COR-L47 (cell line): ENCODE data around the gene MIER1.

Experiments used
- DNase-seq: peaks from one replicate; lab custom pipeline; 2025; lab: John Stamatoyannopoulos, UW

MIER1 gene

DNA sequence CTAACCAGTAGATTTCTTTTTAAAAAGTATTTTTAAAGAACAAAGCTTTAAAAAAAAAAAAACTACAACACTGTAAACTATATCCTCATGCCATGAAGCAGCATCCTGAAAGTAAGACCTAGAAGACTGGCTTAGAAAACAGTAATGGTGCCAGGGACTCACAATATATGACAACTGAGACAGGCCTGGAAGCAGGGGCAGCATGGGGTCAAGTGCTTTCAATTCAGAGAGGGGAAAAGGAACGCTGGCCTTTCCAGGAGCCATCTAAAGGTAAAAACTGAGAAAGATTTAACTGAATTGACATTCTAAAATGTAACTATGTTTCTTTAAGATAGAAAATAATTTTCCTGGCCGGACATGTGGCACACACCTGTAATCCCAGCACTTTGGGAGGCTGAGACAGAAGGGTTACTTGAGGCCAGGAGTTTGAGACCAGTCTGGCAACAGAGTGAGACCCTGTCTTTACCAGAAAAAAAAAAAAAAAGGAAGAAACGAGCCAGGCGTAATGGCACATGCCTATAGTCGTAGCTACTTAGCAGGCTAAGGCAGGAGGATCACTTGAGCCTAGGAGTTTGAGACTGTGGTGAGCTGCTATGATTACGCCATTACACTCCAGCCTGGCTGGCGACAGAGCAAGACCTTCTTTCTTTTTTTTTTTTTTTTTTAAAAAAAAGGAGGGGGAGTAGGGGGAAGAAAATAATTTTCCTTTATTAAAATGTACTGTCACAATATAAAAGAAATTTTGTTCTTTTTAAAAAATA is 75.0 kb downstream of the MIER1 start:
- DNase-seq, result no peak

DNA sequence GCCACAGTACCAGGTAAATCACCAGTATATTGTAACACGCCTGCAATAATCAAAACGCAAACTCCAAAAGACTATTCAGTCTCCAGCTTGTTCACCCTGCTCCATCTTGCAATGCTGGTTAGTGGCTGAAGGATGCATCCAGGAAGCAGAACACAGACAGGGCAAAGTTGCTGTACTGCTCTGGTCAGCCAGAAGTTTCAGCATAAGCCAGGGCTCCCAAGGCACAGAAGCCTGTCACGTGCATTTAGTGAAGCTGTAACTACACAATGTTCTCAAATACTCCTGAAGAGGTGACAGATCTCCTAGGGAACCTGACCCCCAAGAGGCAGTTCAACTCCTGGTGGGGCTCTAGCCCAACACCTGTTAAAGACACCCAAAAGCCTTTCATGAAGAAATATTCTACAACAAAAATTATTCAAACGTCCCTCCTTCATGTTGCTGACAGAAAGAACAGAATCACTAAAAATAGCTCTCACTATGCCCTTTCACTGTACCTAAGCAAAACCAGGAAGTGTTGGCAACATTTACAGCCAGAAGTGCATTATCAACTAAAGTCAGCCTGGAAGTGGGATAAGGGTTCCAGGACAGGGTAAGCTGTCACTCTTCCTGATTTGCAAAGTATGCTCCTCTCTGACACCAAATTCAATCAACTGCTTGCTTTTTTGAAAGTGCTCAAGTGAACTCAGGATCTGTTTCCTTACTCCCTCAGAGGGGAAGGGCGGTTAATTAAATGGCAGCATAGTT is 77.1 kb downstream of the MIER1 start:
- DNase-seq, result no peak

DNA sequence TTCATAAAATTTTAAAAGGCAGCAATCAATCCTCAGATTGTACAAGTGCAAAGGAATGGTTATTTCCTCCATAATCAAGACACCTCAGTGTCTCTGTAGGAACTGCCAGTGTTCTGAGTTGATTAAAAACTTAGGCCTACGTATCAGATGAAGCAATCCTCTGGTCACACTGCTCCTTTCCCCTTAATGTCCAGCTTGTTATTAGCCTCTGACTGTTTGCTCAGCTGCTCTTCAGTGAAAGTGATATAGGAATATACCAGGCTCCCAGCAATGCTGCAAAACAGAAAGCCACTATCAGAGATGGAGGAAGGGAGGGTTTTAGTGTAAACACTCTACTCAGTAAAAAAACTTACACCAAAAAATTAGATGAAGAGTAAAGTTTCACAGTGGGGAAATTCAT is 79.4 kb downstream of the MIER1 start:
- DNase-seq, result peak; percentile 51

DNA sequence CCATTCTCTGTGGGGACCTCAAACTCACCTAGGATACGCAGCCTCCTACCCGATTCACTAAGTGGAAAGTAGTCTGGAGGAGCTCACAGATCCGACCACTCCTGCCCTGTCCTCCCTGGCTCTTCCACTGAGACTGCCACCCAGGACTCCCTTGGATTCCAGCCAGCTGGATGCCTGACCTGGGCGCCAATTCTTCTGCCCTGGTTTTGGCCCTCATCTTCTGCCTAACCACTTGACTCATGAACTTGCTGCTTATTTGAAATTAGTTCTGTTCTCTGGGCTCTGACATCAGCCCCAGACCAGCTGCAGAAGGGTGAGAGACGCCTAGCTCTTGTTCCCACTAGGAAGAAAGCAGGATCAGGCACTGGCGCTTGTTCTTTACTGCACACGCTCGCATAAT is 80.3 kb downstream of the MIER1 start:
- no peak for DNase-seq

DNA sequence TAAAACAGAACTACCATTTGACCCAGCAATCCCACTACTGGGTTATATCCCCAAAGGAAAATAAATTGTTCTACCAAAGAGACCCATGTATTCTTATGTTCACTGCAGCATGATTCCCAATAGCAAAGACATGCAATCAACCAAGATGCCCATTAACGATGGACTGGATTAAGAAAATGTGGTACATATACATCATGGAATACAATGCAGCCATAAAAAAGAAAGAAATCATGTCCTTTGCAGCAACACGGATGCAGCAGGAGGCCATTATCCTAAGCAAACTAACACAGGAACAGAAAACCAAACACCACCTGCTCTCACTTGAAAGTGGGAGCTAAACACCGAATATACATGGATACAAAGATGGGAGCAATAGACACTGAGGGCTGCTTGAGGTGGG is 85.0 kb downstream of the MIER1 start:
- DNase-seq, result no peak

DNA sequence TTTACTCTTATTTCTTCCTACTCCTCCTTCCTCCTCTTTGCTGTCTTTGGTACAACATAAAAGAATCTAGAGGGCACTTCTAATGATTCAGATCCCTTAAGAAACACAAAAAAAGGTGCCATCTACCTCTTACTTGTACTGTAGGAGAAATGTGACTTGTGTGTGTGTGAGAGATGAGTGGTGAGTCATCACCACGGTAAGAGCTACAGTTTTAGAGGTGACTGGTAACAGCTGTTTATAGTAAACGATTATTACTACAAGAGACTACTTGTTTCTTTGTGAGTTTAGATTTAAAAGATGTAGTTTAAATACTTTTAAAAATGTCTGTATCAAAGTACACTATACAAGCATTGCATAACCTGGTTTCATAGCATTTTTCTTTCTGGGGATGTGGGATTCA is 88.8 kb downstream of the MIER1 start:
- no peak for DNase-seq

DNA sequence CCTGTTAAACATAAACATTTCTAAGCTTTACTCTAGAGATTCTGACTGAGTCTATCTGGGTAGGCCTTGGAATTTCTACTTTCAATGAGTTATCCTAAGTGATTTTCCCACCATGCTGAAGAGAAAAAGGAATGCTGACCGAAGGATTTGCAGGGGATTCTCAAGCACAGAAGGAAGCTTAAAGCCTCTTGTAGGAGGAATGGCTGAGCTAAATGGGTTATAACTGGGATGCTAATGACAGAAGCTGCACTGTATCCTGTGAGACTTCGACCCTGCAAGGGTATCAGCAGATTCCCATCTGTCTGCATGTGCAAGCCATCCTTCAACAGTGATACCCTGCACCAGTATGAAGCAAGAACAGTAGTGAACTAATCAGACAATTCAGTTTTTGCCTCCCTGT is 93.8 kb downstream of the MIER1 start:
- no peak for DNase-seq

DNA sequence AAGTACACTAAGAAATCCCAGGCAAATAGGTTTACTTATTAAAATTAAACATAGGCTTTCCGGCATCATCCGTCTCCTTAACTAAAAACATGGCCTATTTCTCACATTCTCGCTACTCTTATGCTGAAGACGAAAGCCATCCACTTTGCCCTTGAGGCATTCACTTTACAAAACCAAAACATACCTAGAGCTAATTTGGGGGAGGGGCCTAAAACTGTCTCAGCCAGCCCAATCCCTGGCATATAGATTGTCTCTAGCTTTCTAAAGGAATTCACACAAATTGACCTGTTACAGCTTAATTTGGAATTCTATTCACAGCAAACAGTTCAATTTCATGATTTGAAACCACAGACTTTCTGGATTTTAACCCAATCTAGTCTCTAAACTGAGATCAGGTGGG is 94.3 kb downstream of the MIER1 start:
- no peak for DNase-seq

DNA sequence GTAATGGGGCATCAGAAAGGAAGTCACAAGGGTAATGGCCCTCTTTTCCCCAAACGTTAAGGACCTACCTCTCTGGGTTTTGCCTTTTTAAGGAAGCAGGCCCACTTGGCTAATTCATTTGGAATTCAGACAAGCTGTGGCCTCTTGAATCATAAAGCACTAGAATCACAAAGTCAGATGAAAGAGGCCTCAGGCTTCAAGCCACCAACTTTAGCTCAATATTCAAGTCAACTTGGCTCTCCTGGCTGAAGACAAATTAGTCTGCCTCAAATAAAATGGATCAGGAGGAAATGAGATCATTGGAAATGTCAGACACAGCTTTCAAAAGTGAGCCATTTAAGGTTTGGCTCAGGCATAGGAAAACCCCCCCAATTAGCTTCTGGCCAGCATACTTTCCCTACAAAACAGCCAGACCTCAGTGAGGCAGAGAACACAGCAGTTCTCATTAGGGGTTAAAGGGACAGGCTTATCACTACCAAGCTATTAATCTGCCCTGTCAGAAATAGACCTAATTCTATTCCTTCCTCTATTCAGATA is 94.9 kb downstream of the MIER1 start:
- DNase-seq, result no peak

DNA sequence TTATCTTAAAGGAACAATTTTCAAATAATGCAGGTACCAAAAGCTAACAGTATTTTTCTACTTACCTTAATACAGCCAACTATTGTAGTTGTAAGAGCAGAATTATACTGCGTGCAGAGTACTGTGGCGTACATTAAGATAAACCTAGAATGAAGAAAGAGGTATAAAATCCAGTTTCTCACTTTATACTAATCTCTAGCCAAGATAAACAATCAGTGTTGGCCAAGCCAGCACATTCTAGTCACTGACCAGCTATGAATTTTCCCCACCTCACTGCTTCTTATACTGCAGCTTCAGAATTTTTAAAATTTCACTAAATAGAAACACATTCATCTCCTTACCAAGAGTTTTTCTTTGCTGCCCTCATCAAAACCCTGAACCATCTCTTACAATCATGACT is 95.5 kb downstream of the MIER1 start:
- no peak for DNase-seq

DNA sequence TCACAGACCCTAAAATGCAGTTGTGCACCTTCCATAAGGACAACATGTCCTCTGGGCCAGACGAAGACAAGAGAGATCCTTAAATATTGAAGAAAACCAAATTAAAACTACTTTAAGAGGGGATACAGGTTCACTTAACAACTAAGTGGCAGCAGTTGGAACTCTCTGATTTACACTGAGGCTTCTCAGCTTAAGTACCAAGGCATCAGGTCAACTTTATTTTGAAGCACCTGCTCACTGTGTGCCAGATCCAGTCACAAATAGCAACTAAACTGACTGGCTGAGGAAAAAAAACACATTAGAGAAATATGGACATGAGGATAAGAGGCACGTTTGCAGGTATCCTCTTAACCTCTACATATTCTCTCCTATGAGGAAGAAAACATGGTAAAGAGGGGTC is 96.0 kb downstream of the MIER1 start:
- DNase-seq, result no peak

DNA sequence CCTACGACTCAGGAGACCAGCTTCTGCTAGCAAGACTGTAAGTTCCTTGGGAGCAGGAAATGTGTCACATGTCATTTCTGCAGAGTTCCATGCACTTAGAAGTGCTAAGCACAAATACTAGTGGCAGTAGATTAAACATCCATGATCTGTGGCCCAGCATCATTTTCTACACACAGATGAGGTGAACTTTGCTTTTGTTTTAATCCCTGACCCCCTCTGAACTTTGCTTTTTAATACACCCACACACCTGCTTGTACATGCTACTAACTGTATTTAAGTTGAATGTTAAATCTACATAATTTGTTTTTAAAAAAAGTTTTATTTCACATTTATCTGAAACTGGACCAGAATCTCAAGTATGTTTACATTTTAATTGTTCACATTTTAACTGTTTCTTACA is 104.7 kb downstream of the MIER1 start:
- no peak for DNase-seq

DNA sequence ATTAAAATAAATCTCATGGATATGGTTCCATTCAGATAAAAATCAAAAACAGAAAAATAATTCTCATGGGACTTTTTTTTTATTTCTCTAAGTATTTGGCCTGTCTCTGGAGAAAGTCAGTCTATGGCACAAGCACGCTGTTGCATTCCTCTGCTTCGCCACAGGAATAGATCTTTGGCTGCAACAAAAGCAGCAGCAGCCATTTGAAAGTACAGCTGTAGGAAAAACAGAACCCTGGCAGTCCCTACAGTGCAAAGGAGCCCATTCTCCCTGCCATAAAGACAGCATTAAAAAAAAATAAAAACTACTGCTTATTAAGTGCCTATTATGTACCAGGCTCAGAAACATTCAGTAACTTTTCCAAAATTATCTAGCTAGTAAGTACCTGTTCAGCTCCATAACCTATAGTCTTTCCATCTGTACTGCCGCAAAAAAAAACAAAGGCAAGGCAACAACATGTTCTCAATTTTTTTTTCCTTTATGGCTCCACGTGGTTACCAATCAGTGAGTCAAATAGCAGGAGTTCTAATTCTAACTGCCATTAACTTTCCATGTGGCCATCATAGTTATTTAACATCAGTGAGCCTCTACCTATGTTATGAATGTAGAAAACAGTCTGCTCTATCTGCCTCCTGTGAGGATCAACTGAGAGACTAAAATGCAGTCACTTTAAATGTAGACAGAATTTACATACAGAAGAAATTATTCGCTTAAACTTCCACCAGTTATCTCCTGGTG is 106.5 kb downstream of the MIER1 start:
- no peak for DNase-seq

DNA sequence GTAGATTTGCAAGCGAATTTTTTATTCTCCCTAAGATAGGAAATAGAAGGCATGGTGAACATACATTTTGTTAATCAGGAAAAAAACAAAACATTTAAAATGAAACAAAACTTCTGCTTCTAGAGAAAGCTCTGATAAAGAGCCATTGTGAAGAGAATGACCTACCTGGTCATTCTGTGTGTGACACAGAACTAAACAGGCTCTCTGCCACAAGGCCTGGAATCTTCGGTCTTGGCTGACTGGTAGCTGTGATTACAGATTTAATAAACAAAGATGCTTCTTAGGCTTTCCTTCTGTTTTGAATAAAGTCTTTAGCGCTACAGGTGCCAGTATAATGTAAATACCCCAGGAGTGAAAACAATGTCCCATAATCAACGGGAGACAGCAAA is 107.1 kb downstream of the MIER1 start:
- no peak for DNase-seq
